ENCODE measurements around the gene CCSER2. TPM values are rescaled to one million over a fixed set of nuclear protein-coding genes. Genes with fewer than 3 reads are reported as not detected.

Gene CCSER2
- total RNA-seq, 3 donors from 2014 or later, result 49.8 to 61.2 (median 49.9) TPM

DNA sequence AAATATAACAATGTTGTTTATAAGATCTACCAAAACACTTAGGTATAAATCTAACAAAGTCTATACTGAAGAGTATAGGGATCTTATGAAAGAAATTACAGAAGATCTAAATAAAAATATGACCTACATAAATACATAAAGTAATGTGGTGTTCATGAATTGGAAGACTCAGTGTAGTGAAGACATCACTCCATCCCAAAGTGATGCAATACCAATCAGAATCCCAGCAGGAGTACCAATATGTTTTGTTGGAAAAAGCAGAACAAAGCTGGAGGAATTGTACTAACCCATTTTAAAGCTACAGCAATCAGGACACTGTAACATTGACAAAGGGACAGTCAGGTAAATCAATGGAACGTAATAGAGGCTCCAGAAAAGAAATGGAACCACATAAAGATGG is 76.4 kb downstream of the CCSER2 start:
- no peaks in the 10 kb centered on the region for H3K36me3 ChIP-seq
- intact Hi-C loops (cut with DNase I; ENCODE audit: low total_unique reads), result no loop called here
- TF ChIP-seq POLR2A (IDR thresholded peaks at IDR 0.05) (no peak), POLR2AphosphoS5 (IDR thresholded peaks at IDR 0.05) (no peak), CTCF (IDR thresholded peaks at IDR 0.05) (no peak)
- no peak for DNase-seq (ENCODE audit: low spot score in 2 of 2)
- no peak overlapping the region for H3K4me3 ChIP-seq
- no peak overlapping the region for H3K27ac ChIP-seq
- H3K4me1 ChIP-seq, result peaks cover 0 to 2% of the 10 kb centered on the region in 2 donors
- H3K27me3 ChIP-seq, result no peaks in the 10 kb centered on the region
- no peaks in the 10 kb centered on the region for H3K9me3 ChIP-seq

DNA sequence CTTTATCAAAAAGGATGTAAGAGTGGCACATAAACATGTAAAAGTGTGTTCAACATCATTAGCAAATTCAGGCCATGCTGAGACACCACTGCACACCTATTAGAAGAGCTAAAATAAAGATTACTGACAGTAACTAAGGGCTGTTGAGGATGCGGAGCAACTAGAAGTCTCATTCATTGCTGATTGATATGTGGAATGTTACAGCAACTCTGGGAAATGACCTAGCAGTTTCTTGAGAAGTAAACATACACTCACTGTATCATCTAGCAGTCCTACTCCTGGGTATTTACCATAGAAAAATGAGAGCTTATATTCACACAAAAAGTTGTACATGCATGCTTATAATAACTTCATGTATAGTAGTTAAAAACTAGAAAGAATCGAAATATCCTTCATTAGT is 77.3 kb downstream of the CCSER2 start:
- no peak for DNase-seq (ENCODE audit: low spot score in 2 of 2)
- H3K27ac ChIP-seq, result no peak overlapping the region
- intact Hi-C loops (cut with DNase I; ENCODE audit: low total_unique reads), result no loop called here
- TF ChIP-seq POLR2AphosphoS5 (IDR thresholded peaks at IDR 0.05) (no peak), POLR2A (IDR thresholded peaks at IDR 0.05) (no peak), CTCF (IDR thresholded peaks at IDR 0.05) (no peak)
- no peaks in the 10 kb centered on the region for H3K27me3 ChIP-seq
- H3K9me3 ChIP-seq, result no peaks in the 10 kb centered on the region
- peaks cover 0 to 2% of the 10 kb centered on the region in 2 donors for H3K4me1 ChIP-seq
- no peak overlapping the region for H3K4me3 ChIP-seq
- no peaks in the 10 kb centered on the region for H3K36me3 ChIP-seq

- Histone ChIP-seq H3K4me1 (peaks cover 0 to 2% of the 10 kb centered on the region in 2 donors), H3K4me3 (no peak overlapping the region), H3K9me3 (no peaks in the 10 kb centered on the region), H3K36me3 (no peaks in the 10 kb centered on the region), H3K27ac (peak overlapping the region in 1 of 2 donors; percentile 49), H3K27me3 (no peaks in the 10 kb centered on the region)
- intact Hi-C loops (cut with DNase I; ENCODE audit: low total_unique reads), result no loop called here
- no peak for DNase-seq (ENCODE audit: low spot score in 2 of 2)
- TF ChIP-seq POLR2A (IDR thresholded peaks at IDR 0.05) (no peak), POLR2AphosphoS5 (IDR thresholded peaks at IDR 0.05) (no peak), CTCF (IDR thresholded peaks at IDR 0.05) (no peak)
Observed at GRCh38 chr10:84406561-84406960, 78.2 kb downstream of the CCSER2 start.

DNA sequence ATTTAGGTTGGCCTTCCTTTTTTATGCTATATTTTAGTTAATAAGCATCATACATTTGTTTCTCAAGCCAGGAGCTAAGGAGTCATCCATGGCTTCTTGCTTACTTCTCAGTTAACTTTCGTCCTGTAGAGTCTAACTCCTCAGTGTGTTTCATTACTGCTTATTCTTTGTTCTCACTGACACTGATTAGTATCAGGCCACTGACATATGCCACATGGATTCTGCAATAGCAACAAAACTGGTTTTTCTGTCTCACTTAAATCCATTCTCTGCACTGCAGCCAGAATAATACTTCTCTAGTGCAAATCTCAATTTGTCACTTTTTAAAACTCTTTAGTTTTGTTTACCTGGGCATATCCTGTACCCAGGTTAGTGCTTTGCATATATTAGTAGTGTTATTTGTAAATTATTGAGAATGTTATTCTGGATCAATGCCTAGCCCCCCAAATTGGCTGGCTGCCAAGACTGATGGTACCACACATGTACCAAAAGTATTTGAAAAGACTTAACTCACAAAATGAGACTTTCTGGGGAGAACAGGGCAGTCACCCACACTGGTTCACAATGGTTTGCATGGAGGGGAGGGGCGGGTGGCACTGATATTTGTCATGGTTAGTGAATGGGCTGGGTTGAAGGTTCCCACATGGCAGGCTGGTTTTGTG is 79.1 kb downstream of the CCSER2 start:
- peak overlapping the region in 1 of 2 donors; percentile 49 for H3K27ac ChIP-seq
- intact Hi-C loops (cut with DNase I; ENCODE audit: low total_unique reads), result no loop called here

More for the DNA sequence above, 79.1 kb downstream of the CCSER2 start:
- DNase-seq (ENCODE audit: low spot score in 2 of 2), result no peak
- H3K4me3 ChIP-seq, result no peak overlapping the region
- TF ChIP-seq CTCF (IDR thresholded peaks at IDR 0.05) (no peak), POLR2AphosphoS5 (IDR thresholded peaks at IDR 0.05) (no peak)
- no peaks in the 10 kb centered on the region for H3K27me3 ChIP-seq
- H3K9me3 ChIP-seq, result peaks cover 0 to 2% of the 10 kb centered on the region in 2 donors
- H3K4me1 ChIP-seq, result no peaks in the 10 kb centered on the region
- no peaks in the 10 kb centered on the region for H3K36me3 ChIP-seq

Data from breast epithelium (tissue), 4 donors.